Measurements from ENCODE around the gene RGS7BP. TPM values are rescaled to one million over a fixed set of nuclear protein-coding genes. Genes with fewer than 3 reads are reported as not detected.

Gene RGS7BP
- total RNA-seq, 1 donor from 2014 or later, result not detected

- Mint-ChIP-seq H3K27ac (no peak overlapping the region), H3K4me1 (no peaks in the 10 kb centered on the region), H3K36me3 (ENCODE audit: low read depth) (no peaks in the 10 kb centered on the region), H3K4me3 (no peak overlapping the region), H3K9me3 (peaks cover 4% of the 10 kb centered on the region), H3K27me3 (peaks cover 5% of the 10 kb centered on the region)
- CTCF ChIA-PET, result no interaction called here
- DNase-seq (no peak), ATAC-seq (ENCODE audit: low read depth) (no peak)
- POLR2A ChIA-PET, result no interaction called here
- intact Hi-C loops (cut with micrococcal nuclease), result no loop called here
- TF ChIP-seq, protein P1, sequence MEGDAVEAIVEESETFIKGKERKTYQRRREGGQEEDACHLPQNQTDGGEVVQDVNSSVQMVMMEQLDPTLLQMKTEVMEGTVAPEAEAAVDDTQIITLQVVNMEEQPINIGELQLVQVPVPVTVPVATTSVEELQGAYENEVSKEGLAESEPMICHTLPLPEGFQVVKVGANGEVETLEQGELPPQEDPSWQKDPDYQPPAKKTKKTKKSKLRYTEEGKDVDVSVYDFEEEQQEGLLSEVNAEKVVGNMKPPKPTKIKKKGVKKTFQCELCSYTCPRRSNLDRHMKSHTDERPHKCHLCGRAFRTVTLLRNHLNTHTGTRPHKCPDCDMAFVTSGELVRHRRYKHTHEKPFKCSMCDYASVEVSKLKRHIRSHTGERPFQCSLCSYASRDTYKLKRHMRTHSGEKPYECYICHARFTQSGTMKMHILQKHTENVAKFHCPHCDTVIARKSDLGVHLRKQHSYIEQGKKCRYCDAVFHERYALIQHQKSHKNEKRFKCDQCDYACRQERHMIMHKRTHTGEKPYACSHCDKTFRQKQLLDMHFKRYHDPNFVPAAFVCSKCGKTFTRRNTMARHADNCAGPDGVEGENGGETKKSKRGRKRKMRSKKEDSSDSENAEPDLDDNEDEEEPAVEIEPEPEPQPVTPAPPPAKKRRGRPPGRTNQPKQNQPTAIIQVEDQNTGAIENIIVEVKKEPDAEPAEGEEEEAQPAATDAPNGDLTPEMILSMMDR (IDR thresholded peaks at IDR 0.05), result no peak
These were observed 143.7 kb downstream of the RGS7BP start for GRCh38 chr5:64649512-64649911.

GRCh38 chr5:64653766-64654560 is 148.1 kb downstream of the RGS7BP start:
- H3K27ac Mint-ChIP-seq, result no peak overlapping the region
- peaks cover 14% of the 10 kb centered on the region for H3K9me3 Mint-ChIP-seq
- intact Hi-C loops (cut with micrococcal nuclease), result no loop called here
- H3K4me1 Mint-ChIP-seq, result no peaks in the 10 kb centered on the region
- peaks cover 5% of the 10 kb centered on the region for H3K27me3 Mint-ChIP-seq
- CTCF ChIA-PET, result interaction anchor here (0.8 kb wide), 1 partner anchor 830 kb away, joined by 3 read pairs; no protein-coding TSS in a partner anchor
- POLR2A ChIA-PET, result no interaction called here
- DNase-seq, result no peak
- no peaks in the 10 kb centered on the region for H3K36me3 Mint-ChIP-seq (ENCODE audit: low read depth)
- H3K4me3 Mint-ChIP-seq, result no peak overlapping the region
- no peak for ATAC-seq (ENCODE audit: low read depth)
- TF ChIP-seq, protein P1 (IDR thresholded peaks at IDR 0.05), result no peak

DNA sequence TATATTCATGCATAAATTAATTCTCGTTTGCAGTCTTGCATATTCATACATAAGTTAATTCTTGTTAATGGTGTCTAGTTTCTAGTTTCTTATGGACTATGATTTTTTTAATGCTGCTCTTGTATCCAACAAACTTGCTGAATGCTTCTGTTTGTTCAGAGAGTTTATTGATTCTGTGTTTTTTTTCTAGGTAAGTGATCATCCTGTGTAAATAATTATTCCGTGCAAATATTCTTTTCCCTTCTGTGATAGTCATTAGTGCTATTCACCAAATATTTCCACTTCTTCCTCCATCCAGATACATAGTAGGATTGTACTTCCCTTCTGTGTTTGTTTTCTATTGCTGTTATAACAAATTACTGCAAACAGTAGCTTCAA is 148.7 kb downstream of the RGS7BP start:
- ATAC-seq (ENCODE audit: low read depth) (no peak), DNase-seq (no peak)
- Mint-ChIP-seq H3K9me3 (peaks cover 14% of the 10 kb centered on the region), H3K4me1 (no peaks in the 10 kb centered on the region), H3K36me3 (ENCODE audit: low read depth) (no peaks in the 10 kb centered on the region), H3K27ac (no peak overlapping the region), H3K4me3 (no peak overlapping the region), H3K27me3 (peaks cover 5% of the 10 kb centered on the region)
- ChIA-PET CTCF (interaction anchor here (0.8 kb wide), 1 partner anchor 829 kb away, joined by 3 read pairs; no protein-coding TSS in a partner anchor), POLR2A (no interaction called here)
- TF ChIP-seq, protein P1 (IDR thresholded peaks at IDR 0.05), result no peak
- intact Hi-C loops (cut with micrococcal nuclease), result no loop called here

GRCh38 chr5:64655596-64655995 is 149.8 kb downstream of the RGS7BP start:
- Mint-ChIP-seq H3K36me3 (ENCODE audit: low read depth) (no peaks in the 10 kb centered on the region), H3K27ac (no peak overlapping the region), H3K9me3 (peaks cover 14% of the 10 kb centered on the region), H3K27me3 (peaks cover 5% of the 10 kb centered on the region), H3K4me3 (no peak overlapping the region), H3K4me1 (no peaks in the 10 kb centered on the region)
- intact Hi-C loops (cut with micrococcal nuclease), result no loop called here
- ChIA-PET CTCF (no interaction called here), POLR2A (no interaction called here)
- TF ChIP-seq, protein P1 (IDR thresholded peaks at IDR 0.05), result no peak
- no peak for DNase-seq
- no peak for ATAC-seq (ENCODE audit: low read depth)

DNA sequence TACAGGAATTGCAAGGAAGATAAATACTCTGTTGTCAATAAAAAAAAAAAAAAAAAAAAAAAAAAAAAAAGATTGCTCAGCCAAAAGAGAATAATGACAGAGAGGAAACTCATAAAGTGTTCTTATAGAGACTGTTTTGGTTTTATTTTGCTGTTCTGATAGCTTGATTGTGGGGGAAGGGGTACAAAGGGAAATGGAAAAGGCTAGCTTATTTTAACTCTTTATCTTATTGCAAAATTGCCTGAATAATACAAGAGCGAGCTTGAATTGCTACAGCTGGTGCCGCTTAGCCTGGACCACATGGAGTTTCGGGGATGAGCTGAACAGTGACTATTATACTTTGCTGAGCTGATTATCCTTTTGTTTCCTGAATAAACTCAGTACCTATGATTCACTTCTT is 153.5 kb downstream of the RGS7BP start:
- Mint-ChIP-seq H3K9me3 (peaks cover 11% of the 10 kb centered on the region), H3K4me3 (no peak overlapping the region), H3K27ac (no peak overlapping the region), H3K36me3 (ENCODE audit: low read depth) (no peaks in the 10 kb centered on the region), H3K4me1 (no peaks in the 10 kb centered on the region), H3K27me3 (peaks cover under 1% of the 10 kb centered on the region)
- no peak for DNase-seq
- TF ChIP-seq, protein P1 (IDR thresholded peaks at IDR 0.05), result no peak
- intact Hi-C loops (cut with micrococcal nuclease), result no loop called here
- CTCF ChIA-PET, result no interaction called here
- POLR2A ChIA-PET, result interaction anchor here (0.6 kb wide), 1 partner anchor 775 kb away, joined by 5 read pairs; no protein-coding TSS in a partner anchor
- ATAC-seq (ENCODE audit: low read depth), result no peak

Other genes with a start within 250 kb of the RGS7BP start
- not detected in 2 replicates for gene SHISAL2B, start 184.5 kb downstream of the RGS7BP start, total RNA-seq